T-helper 2 cell (primary cell): ENCODE results near the gene LIN28B.
"Not testable (repeated sequence)": the region's sequence is repeated elsewhere in the genome, so short reads cannot be mapped to it uniquely, and the experiment has no call there.

Experiments used
- DNase-seq, 5 experiments: peaks; one replicate each; pipeline versions ENCODE4 v3.0.0 to v3.0.0-alpha.2; 2012 to 2022

Gene LIN28B

DNA sequence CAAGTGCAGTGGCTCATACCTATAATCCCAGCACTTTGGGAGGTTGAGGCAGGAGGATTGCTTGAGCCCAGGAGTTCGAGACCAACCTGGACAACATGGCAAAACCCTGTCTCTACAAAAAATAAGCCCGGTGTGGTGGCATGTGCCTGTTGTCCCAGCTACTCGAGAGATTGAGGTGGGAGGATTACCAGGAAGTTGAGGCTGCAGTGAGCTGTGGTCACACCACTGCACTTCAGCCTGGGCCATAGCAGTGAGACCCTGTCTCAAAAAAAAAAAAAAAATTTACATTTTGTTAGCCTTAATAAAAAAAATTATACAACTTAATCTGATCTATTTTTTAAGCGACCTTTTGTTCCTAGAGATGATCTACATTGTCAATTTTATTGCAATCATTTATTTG lies 56.6 kb downstream of the LIN28B start:
- not testable (repeated sequence) for DNase-seq

DNA sequence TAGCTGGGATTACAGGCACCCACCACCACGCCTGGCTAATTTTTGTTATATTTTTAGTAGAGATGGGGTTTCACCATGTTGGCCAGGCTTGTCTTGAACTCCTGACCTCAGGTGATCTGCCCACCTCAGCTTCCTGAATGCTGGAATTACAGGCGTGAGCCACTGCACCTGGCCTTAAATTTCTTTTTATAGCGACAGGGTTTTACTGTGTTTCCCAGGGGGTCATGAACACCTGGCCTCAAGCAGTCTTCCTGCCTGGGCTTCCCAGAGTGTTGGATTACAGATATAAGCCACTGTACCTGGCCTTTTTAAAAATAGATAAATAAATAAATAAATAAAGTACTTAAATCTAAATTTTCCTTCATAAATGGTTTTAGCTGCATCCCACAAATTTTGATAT lies 57.5 kb downstream of the LIN28B start:
- no peak for DNase-seq

DNA sequence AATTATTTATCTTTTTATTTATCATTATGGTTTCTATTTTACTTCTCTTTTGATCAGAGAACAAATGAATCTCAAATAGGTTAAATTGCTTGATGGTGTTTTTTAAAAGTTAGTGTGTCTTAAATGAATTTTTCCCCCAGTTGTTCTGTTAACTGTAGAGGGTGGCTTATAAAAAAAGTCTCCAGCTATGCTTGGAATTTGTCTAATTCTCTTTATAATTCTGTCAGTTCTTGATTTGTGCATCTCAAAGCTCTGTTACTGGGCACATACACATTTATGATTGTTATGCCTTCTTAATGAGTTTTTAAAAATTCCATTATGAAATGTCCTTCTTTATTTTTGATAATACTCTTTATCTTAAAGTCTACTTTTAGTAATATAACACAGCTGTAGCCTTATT lies 58.0 kb downstream of the LIN28B start:
- DNase-seq = no peak

DNA sequence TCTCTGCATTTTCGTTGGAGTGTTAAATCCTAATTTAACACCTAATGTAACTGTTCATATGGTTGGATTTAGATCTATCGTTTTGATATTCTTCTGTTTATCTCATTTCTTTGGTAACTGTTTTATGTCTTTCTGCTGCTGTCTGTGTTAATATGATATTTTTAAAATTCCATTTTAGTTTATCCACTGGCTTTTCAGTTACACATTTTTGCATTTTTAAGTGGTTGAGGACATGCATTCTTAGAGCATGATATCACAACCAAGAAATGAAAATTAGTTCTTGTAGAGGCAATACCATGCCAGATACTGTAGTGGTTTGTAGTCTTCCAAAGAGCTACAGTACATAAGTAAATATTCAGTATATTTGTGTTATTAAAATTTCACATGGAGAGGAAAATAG lies 58.6 kb downstream of the LIN28B start:
- DNase-seq = no peak

DNA sequence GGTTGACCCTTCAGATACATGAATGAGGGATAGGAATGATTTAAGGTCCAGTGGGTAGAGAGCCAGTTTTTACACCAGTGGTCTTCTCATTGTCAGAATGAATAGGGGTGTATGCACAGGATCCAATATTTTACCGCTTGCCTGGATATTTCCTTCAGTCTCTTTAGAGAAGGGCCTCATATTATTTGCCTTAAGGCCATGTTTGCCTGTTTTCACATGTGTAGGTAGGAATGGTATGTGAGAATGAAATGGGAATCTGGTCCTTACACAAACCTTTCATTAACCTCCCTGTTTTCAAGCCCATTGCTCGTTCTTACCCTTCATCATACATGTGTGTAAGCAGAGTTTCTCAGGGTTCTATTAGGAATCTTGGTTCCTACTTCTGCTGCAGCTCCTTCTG lies 62.4 kb downstream of the LIN28B start:
- no peak for DNase-seq

DNA sequence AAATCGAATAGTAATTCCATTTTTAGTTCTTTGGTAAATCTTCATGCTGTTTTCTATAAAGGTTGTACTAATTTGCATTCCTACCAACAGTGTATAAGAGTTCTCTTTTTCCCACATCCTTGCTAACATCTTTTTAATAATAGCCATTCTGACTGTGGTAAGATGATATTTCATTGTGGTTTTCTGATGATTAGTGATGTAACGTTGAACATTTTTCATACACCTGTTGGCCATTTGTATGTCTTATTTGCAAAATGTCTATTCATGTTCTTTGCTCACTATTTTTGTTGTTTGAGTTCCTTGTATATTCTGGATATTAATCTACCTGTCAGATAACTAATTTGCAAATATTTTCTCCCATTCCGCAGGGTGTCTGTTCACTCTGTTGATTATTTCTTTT lies 64.5 kb downstream of the LIN28B start:
- no peak for DNase-seq

DNA sequence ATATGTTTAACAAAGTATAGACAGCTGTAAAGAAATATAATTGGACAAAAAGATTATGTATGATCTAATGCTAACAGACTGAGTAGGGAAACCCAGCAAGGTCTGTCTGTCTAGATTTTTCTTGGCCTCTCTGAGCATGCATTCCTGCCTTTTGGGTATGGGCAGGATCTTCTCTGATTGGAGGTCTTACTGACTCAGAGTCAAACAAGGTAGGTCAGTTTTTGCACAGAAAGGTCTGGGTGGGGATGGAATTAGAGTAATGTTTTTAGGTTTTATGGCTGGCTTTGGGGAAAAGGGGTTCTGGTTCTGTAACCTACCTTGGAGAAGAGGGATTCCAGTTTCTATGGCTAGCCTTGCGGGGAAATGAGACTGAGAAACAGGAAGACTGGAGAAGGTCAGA lies 65.5 kb downstream of the LIN28B start:
- DNase-seq = no peak

DNA sequence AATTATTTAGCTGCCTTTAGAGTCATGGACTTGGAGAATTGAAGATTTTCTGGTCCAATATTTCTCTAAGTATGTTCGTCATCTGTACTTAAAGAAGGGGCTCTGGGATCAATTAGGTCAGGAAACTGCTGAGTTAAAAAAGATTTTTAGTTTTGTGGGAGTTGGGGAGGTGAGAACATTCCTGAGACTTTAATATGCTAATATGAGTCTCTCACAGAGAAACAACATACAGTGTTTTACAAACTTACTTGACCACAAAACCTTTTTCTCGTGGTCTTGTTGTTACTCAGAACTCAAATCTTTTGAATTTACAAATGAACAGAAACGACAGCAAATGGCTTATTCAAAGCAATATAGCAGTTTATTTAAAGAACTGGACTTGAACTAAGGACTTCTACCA lies 67.9 kb downstream of the LIN28B start:
- no peak for DNase-seq

DNA sequence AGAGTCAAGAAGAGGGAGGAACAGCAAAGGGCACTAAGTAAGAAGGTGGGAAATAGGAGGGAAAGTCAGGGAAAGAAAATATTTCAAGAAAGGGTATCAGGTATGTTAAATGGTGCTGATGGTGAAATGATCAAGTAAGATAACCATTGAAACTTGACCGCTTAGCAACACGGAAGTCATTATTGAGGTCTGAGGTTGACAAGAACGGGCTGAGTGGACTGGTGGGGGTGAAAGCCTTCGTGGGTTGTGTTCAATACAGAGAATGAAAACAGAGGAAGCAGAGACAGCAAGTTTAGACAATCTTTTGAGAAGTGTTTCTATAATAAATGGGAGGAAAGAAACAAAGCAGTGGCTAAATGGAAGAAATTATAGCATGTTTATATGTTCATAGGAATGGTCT lies 72.0 kb downstream of the LIN28B start:
- DNase-seq = no peak

DNA sequence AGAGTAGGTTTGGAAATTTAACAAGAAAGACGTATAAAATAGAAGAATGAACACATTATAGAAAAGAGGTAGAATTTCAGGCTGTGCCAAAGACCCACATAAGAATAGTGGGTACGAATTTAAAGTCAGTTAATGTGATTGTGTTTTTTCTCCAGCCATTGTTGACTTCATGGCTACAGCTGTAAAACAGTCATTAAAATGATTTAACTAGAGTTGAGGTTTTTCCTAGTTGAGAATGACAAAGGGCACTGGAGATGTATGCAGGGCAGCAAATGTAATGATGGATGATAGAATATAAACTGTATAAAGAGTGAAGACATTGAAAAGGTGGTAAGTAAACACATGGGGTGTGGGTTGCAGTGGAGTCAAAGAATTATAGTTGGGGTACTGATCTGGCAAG lies 72.7 kb downstream of the LIN28B start:
- DNase-seq = no peak

DNA sequence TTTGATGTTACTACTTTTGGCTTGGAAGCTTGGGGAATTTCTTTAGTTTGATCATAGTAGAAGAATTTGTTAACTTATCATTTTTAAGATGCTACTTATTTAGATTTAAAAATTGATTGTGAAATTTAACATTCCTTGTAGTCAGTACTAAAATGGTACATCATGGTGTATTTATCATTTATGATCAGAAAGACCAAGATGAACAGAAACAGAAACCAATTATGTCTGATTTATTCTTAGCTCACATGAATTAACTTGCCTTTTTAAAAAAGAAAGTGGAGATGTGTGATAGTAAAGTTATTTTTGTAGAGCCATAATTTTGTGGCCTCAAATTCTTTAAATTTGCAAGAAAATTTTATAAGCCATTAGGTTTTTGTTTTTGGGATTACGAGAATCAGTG lies 77.6 kb downstream of the LIN28B start:
- no peak for DNase-seq

DNA sequence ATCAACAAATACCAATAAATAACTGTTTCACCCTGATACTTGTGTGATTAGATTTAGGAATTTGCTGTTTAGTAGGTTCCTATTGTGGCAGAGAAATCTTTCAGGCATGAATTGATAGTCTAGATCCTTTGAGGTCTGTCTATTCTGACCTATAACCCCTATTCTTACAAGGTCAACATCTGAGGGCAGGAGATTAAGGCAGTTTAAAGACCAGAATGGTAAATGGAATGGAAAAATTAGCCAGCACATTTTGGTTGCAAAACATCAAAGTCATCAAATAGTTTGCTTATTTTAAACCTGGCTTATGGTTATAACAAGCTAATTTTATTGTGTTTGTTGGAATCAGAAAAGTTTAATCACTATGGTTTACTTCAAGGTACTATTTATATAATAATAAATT lies 78.4 kb downstream of the LIN28B start:
- DNase-seq = no peak

DNA sequence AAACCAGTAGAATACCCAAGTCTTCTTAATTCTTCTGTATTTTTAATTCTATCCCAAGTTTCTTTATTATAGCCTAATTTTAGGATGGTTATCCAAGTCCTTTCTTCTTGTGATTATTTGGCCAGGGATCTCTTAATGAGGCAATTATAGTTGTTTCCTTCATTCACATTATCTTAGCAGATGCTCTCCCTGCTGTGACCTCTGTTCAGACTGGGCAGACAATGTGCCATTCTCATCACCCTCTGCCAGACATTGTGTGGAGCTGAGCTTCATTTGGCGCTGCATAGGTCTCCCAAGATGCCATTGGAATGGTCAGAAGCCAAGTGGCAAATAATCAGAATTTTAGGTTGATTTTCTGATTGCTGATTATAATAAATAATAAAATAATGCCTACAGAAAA lies 79.4 kb downstream of the LIN28B start:
- DNase-seq = no peak

DNA sequence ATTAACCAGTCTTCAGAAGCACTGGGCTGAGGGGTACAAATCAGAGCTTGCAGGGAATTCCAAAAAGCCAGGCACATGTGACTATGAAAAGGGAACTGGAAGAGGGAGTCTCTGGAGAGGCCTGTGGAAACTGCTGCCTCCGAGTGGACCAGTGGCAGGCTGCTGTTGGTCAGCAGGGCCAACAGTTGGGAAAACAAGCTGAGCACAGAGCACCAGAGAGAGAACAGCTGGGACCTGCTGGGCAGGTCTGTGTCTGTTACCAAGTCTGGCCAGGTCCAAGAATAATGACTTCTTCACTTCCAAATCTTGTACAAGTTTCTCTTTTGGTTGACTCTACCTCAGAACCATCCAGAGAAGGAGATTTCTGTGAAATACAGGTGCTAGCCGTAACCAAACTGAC lies 81.4 kb downstream of the LIN28B start:
- DNase-seq = no peak

DNA sequence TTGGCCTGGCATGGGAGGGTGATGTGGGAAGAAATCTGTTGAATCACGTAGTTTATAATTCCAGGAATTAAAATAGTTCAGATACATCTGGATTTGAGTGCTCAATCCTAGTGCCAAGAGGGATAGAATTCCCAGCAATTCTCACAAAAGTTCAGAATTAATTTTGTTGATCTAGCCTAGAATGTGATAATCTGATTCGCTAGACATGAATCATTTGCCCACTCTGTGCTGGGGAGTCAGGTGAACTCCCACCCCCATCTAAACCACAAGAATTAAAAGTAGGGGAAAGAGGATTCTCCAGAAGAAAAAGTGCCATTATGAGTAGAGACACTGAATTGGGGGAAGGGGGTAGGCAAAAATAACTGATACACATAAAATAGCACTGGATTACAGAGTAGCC lies 85.0 kb downstream of the LIN28B start:
- no peak for DNase-seq

DNA sequence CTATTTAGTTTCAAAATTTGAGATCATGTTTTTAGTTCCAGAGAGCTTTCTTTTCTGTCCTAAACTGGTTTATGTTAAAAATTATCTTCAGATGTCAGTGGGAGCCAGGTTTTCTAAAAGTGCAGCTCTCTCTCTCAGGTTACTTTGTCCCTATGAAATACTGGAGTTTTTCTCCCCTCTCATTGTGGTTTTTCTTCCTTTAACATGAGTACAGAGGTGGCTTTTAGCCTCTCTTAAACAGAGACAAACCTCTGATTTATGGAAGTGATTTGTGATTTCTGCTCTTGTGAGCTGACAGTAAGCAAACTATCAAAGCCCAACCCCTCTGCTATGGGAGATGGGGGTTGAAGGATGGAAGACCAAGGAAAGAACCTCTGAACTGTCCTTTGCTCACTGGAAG lies 85.7 kb downstream of the LIN28B start:
- DNase-seq = no peak

DNA sequence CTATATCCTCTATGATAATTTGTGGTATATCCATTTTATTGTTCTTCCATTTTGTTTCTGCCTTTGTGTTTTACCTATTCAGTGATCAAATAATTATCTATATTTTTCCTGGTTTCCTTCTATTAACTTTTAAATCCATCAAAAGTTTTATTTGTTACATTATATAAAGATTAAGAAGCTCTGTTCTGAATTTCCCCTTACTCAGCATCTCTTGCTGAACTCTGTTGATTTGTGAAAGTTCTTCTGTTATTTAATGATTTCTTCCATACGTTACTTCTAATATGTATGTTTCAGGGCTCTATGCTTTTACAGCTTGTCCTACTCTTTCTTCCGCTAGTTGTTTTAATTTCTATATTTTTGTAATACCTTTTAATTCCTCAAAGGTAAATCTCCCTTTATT lies 87.1 kb downstream of the LIN28B start:
- no peak for DNase-seq

DNA sequence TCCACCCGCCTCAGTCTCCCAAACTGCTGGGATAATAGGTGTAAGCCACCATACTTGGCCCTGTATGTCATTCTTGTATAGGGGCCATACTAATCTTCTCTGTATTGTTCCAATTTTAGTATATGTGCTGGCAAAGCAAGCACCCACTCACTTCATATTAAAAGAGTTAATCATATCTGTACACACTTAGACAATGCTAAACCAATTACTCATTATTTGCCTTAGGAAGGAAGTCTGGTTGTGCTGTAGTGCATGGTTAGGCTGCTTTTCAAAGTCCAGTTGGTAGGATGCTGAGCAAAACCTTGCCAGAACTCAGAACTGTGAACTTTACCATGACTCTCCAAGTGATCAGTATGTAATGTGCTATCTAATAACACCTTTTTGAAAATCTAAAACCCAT lies 88.6 kb downstream of the LIN28B start:
- DNase-seq = no peak

DNA sequence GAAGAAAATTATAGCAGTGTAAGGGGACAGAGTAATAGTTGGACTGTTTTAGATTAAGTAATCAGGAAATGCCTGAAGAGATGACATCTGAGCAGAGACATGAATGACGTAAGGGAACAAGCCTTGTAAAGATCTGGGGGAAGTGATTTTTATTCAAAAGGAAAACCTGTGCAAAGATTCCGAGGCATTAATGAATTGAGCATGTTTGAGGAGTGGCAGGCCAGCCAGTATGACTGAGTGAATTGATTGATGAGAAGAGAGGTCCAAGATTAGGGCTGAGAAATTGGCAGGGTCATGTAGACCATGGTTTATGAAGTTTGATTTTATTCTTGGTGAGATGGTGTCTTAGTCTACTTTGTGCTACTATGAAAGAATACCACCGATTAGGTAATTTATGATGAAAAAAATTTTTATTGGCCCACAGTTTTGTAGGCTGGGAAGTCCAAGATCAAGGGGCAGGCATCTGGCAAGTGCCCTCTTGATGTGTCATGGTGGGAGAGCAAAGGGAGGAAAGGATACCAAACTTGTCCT lies 95.1 kb downstream of the LIN28B start:
- DNase-seq = no peak

DNA sequence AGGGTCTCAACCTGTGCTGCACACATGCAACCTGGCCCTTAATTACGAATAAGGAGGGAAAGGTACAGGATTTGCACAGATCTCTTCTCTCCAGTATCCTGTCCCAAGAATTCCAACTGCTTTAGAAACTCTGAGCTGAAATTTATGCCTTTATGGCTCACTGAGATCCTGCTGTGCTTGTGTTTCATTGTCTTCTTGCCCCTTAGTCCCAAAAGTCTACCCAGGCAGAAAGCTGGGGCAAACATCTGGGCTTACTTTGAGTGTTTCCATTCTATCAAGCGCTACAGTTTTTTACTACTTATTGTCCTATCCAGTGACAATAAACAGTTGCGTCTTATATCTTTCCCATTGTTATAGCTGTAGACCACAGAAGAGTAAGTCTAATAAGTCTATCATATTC lies 99.7 kb downstream of the LIN28B start:
- DNase-seq = no peak

DNA sequence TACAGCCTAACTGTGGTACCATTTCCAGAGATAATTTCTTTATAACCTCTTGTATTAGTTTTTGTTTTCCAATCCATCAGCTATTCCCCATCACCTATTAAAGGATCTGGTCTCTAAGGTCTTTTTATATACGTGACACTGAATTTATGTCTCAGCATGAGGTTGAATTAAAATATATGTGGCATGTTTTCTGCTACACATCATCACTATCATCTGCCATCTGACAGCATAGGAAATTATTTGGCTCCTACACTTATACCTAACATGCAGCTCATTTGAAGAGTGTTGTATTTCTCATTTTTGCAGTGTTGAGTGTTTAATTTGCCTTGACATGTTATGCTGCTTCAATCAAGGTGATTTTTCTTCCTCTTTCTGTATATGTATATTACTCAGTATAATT lies 100.3 kb downstream of the LIN28B start:
- DNase-seq = no peak

DNA sequence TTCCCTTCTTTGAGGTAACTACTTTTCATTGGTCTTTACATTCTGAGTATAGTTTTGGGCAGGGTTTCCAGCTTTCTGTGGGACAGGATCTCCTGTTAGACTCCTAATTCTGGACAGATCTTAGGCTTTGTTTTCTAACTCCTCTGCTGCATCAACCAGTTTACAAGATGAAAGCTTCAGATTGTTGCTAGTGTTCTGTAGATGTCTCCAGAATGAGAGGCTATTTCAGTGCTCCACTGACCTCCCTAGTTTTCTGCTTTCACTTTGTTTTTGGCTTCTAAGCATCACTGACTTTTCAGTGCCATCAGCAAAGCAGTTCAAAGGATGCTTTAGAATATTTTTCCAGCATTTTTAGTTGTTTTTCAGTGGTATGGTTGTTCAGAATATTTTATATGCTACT lies 101.4 kb downstream of the LIN28B start:
- no peak for DNase-seq

DNA sequence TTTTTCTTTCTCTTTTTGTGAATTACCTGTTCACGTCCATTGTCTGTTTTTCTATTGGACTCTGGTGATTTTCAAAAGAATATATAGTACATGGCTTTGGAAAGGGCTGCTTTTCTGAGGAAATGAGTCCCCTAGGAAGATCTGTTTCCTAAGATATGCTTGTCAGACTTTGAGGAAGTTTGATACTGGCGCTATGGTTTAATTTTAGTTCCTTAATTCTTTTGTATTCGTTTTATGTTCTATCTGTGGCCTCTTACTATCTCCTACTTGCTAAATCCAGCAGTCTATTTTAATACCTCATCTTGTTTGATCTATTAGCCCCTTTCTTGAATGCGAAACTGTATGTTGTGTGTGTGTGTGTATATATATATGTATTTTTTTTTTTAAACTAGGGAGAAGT lies 101.9 kb downstream of the LIN28B start:
- DNase-seq = no peak

DNA sequence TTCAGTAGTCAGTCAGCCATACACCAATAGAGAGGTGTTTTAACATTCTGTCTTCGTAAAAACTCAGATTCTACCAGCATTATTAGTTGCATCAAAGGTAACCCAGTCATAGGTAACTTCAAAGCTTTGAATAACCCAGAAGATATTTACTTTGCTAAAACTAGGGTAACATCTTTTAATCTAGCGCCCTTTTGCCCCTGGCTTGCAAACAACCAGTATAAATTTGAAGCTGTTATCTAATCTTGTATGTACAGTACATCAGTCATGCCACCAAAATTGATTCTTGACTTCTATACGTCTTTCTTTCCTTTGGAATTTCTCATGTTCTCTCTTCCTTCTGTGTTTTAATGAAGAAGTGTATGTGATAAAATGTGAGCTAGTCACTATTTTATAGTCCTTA lies 109.3 kb downstream of the LIN28B start:
- no peak for DNase-seq

DNA sequence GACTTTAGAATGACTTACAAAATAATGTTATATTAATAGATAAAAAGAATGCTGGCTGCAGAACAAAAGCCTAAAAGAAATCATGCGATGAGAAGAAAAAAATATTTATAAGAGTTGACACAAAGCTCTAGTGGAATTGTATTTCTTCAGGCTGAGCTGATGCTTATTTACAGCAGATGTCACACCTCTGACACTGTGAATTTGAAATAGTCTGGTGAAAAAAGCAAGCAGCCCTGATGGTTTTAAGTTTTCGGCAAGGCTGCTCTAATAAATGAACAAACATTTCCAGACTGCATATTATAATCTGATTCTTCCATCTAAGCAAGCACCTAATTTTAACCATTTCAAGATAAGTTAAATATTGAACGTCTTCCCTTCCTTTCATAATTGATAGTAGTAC lies 109.9 kb downstream of the LIN28B start:
- no peak for DNase-seq

DNA sequence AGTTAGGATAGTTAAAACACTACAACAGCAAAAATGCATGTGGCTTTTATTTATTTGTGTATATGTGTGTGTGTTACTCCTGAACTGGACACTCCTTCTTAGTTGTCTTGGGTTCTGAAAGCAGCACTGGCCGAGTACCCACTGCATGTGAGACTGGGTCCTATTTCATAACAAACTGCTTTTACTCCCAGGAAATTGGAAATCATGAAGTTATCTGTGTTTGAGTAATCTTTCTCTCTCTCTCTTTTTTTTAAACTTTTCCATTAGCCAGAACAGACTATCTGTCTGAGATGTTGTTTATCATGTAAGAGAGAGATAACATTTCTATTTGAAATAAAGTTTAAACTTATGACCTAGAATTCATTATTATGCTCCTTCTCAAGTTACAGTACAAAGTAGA lies 110.4 kb downstream of the LIN28B start:
- DNase-seq = no peak
